HepG2 (cell line): ENCODE measurements around the gene NAGS. TPM values are rescaled to one million over a fixed set of nuclear protein-coding genes. Genes with fewer than 3 reads are reported as not detected.

Experiments
- DNMT3B ChIP-seq: conservative IDR thresholded peaks from 2 replicates; pipeline ENCODE4 v1.6.1; 2016; ENCODE audit warnings: missing biosample characterization, control low read depth
- HNF1B ChIP-seq: sonication (generic); formaldehyde crosslinking; IDR thresholded peaks from 2 replicates; pipeline ENCODE4 v1.5.1; 2020; ENCODE audit warnings: mild to moderate bottlenecking, moderate library complexity, missing genetic modification reagents
- MZF1 ChIP-seq: sonication (generic); formaldehyde crosslinking; IDR thresholded peaks from 2 replicates; pipeline ENCODE4 v1.8.1; 2023; ENCODE audit warnings: mild to moderate bottlenecking, missing genetic modification reagents, borderline replicate concordance
- NR2C2 ChIP-seq: sonication (generic); formaldehyde crosslinking; IDR thresholded peaks from 2 replicates; pipeline ENCODE4 v1.4.0; 2020; ENCODE audit warnings: missing genetic modification reagents, mild to moderate bottlenecking, moderate library complexity, borderline replicate concordance
- RAD21 ChIP-seq: fragments of 450-650 bp; formaldehyde crosslinking; IDR thresholded peaks from 2 replicates; pipeline ENCODE4 v1.5.0; 2020; ENCODE audit warnings: mild to moderate bottlenecking
- SSRP1 ChIP-seq: IDR thresholded peaks from 2 replicates; pipeline ENCODE4 v1.6.1; 2016; ENCODE audit warnings: control low read depth
- STAT6 ChIP-seq: sonication (generic); formaldehyde crosslinking; IDR thresholded peaks from 2 replicates; pipeline ENCODE4 v1.4.0; 2020; ENCODE audit warnings: missing genetic modification reagents, mild to moderate bottlenecking, borderline replicate concordance
- ZFY ChIP-seq: sonication (generic); formaldehyde crosslinking; IDR thresholded peaks from 2 replicates; pipeline ENCODE4 v1.4.0; 2020; ENCODE audit warnings: missing genetic modification reagents
- polyA plus RNA-seq, 8 experiments: library from polyadenylated mRNA; depleted of rRNA in 3 of 8; stranded (reverse) in 7 of 8; unstranded in 1 of 8; fragments of >200 nt; fragmentation: Illumina TruSeq in 4 of 8; extraction: Trizol in 4 of 8; gene quantifications; 2 replicates each; pipeline versions ENCODE4 v1.2.1 to v1.2.3, GENCODE V29; 2011 to 2016; ENCODE audit warnings: low read depth in 4 of 8, missing spikeins in 1 of 8, mixed read lengths in 1 of 8; ENCODE audit not compliant: insufficient read depth in 1 of 8
- total RNA-seq, 5 experiments: library from RNA; depleted of rRNA; stranded (reverse); fragments of >200 nt; fragmentation: Illumina TruSeq; extraction: Trizol; gene quantifications; 2 replicates each; pipeline ENCODE4 v1.2.3, GENCODE V29; 2016; ENCODE audit warnings: low read depth in 1 of 5
- TF ChIP-seq, protein P1 (sequence below): sonication (generic); formaldehyde crosslinking; IDR thresholded peaks from 2 replicates; pipeline ENCODE4 v1.5.1; 2020; ENCODE audit warnings: missing genetic modification reagents, mild to moderate bottlenecking, borderline replicate concordance

Gene NAGS
- total and polyA plus RNA-seq, 2 of the 13 experiments (the other 11 are each of a cell fraction or from before 2014, with no cell fraction given), result 4.3 to 5.1 TPM

DNA sequence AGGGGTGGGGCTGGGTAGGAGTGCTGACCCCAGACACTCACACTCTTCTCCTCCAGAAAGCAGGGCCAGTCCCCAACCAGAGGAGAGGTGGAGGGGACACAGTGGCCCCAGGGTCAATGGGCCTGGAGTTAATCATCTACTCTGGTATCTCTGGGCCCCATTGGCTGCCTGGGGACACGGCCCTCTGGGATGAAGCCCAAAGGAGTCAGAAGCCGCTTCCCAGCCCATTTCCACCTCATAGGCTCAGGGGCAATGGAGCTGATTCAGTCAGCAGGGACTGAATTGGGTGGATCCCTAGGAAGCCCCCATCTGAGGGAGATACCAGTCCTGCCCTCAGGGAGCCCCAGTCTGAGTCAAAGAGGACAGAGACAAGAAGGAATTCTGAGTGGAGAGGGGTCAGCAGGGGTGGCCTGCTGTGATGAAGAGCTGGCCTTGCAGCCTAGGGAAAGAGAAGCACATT is 2.9 kb upstream of the NAGS start (continued):
- TF ChIP-seq STAT6 (CRISPR knock-in tag), result 0 out of 2 replicates have a peak, but pooled peaks have one; percentile 47
- peak; percentile 76 for TF ChIP-seq NR2C2 (CRISPR knock-in tag)
- TF ChIP-seq HNF1B (CRISPR knock-in tag), result peak; percentile 100
- TF ChIP-seq MZF1 (CRISPR knock-in tag), result peak; percentile 35; the same call in 1 of the 2 replicates
- 0 out of 2 replicates have a peak, but pooled peaks have one; percentile 7 for TF ChIP-seq RAD21 (CRISPR knock-in tag)
- peak; percentile 61 for TF ChIP-seq ZFY (CRISPR knock-in tag)
- TF ChIP-seq, protein P1, sequence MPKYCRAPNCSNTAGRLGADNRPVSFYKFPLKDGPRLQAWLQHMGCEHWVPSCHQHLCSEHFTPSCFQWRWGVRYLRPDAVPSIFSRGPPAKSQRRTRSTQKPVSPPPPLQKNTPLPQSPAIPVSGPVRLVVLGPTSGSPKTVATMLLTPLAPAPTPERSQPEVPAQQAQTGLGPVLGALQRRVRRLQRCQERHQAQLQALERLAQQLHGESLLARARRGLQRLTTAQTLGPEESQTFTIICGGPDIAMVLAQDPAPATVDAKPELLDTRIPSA (CRISPR knock-in tag), result no peak
- no peak for TF ChIP-seq SSRP1 (CRISPR knock-in tag)
- 0 out of 2 replicates have a peak, but pooled peaks have one; percentile 24 for TF ChIP-seq DNMT3B (CRISPR knock-in tag)
- TF ChIP-seq, all 625 proteins: peak for 124
